GM18517 (cell line): ENCODE results near the gene COX6A1.

Experiments used
- ATAC-seq: cut with Tn5 transposase; IDR thresholded peaks from one replicate; pipeline ENCODE4 v1.9.1; 2021; ENCODE audit warnings: mild to moderate bottlenecking, moderate library complexity; ENCODE audit not compliant: unreplicated experiment

COX6A1 gene

GRCh38 chr12:120437735-120438494 lies at the start of gene COX6A1:
Gene COX6A1, plus strand, starts transcription at chr12:120438113. Its CDS starts 14 bp downstream, at chr12:120438127.
- peak; percentile 98 for ATAC-seq

- no peak for ATAC-seq
Measured at GRCh38 chr12:120388691-120389481, 49.0 kb upstream of the COX6A1 start.

- no peak for ATAC-seq
Measured at GRCh38 chr12:120390540-120391120, 47.3 kb upstream of the COX6A1 start.

- no peak for ATAC-seq
Measured at GRCh38 chr12:120394483-120395367, 43.2 kb upstream of the COX6A1 start.

- ATAC-seq = no peak
Measured at GRCh38 chr12:120397824-120398540, 39.9 kb upstream of the COX6A1 start.

- no peak for ATAC-seq
Measured at GRCh38 chr12:120399531-120399930, 38.4 kb upstream of the COX6A1 start.

GRCh38 chr12:120402217-120402616 lies 35.7 kb upstream of the COX6A1 start:
- ATAC-seq = no peak

GRCh38 chr12:120403869-120404268 lies 34.0 kb upstream of the COX6A1 start:
- ATAC-seq = no peak

- ATAC-seq = no peak
Measured at GRCh38 chr12:120404271-120404670, 33.6 kb upstream of the COX6A1 start.

- no peak for ATAC-seq
Measured at GRCh38 chr12:120406069-120406468, 31.8 kb upstream of the COX6A1 start.

GRCh38 chr12:120406553-120406952 lies 31.4 kb upstream of the COX6A1 start:
- no peak for ATAC-seq

GRCh38 chr12:120408771-120409170 lies 29.1 kb upstream of the COX6A1 start:
- ATAC-seq = no peak

GRCh38 chr12:120412421-120412820 lies 25.5 kb upstream of the COX6A1 start:
- no peak for ATAC-seq

GRCh38 chr12:120413901-120414695 lies 23.8 kb upstream of the COX6A1 start:
- ATAC-seq = no peak

GRCh38 chr12:120416490-120417216 lies 21.3 kb upstream of the COX6A1 start:
- no peak for ATAC-seq

- ATAC-seq = no peak
Measured at GRCh38 chr12:120417917-120418580, 19.9 kb upstream of the COX6A1 start.

GRCh38 chr12:120421701-120422100 lies 16.2 kb upstream of the COX6A1 start:
- no peak for ATAC-seq

GRCh38 chr12:120422892-120423456 lies 14.9 kb upstream of the COX6A1 start:
- no peak for ATAC-seq
